DND-41 (cell line): Measurements from ENCODE around the gene SMARCA2.
A peak's percentile ranks its signal among the peaks of the same experiment; 100 is the strongest.

ENCODE experiments used
- ATAC-seq: fragments of 200-7000 bp; cut with Tn5 transposase; 3 replicates; pipeline ENCODE4 v1.9.1; 2021; ENCODE audit warnings: low read depth; ENCODE audit not compliant: insufficient read depth
- DNase-seq: peaks from one replicate; pipeline ENCODE4 v3.0.0-alpha.2; 2020
- H2AFZ ChIP-seq: 2 replicates; pipeline ENCODE4 v1.6.0; 2012; ENCODE audit warnings: low read depth, low read length
- H3K27ac ChIP-seq: 2 replicates; pipeline ENCODE4 v1.5.1; 2012; ENCODE audit warnings: low read length, inconsistent platforms
- H3K27me3 ChIP-seq: fragments of 200-600 bp; sonication (generic); 2 replicates; pipeline ENCODE4 v1.6.0; 2012; ENCODE audit warnings: low read length, mild to moderate bottlenecking, inconsistent platforms; ENCODE audit not compliant: insufficient read depth, poor library complexity
- H3K36me3 ChIP-seq: 2 replicates; pipeline ENCODE4 v1.5.1; 2012; ENCODE audit warnings: low read length, inconsistent platforms; ENCODE audit not compliant: insufficient read depth
- H3K4me1 ChIP-seq: 2 replicates; pipeline ENCODE4 v1.5.1; 2012; ENCODE audit warnings: mild to moderate bottlenecking, low read length; ENCODE audit not compliant: insufficient read depth
- H3K4me2 ChIP-seq: 2 replicates; pipeline ENCODE4 v1.6.0; 2012; ENCODE audit warnings: mild to moderate bottlenecking, moderate library complexity, low read length, inconsistent platforms; ENCODE audit not compliant: insufficient read depth
- H3K4me3 ChIP-seq, 2 experiments: fragments of 200-600 bp in 1 of 2; shearing (Covaris generic) in 1 of 2; 2 replicates each; pipeline ENCODE4 v1.5.1; 2012 to 2016; ENCODE audit warnings: inconsistent platforms in 2 of 2, low read length in 2 of 2, mild to moderate bottlenecking in 2 of 2, low read depth in 1 of 2, moderate library complexity in 1 of 2
- H3K79me2 ChIP-seq: 2 replicates; pipeline ENCODE4 v1.6.0; 2012; ENCODE audit warnings: low read length, inconsistent platforms; ENCODE audit not compliant: insufficient read depth
- H3K9ac ChIP-seq: 2 replicates; pipeline ENCODE4 v1.6.0; 2012; ENCODE audit warnings: low read depth, mild to moderate bottlenecking, inconsistent platforms, low read length, moderate library complexity
- H3K9me3 ChIP-seq: 2 replicates; pipeline ENCODE4 v1.5.1; 2012; ENCODE audit warnings: low read length, moderate library complexity, mild to moderate bottlenecking, inconsistent platforms; ENCODE audit not compliant: insufficient read depth, severe bottlenecking
- H4K20me1 ChIP-seq: 2 replicates; pipeline ENCODE4 v1.6.0; 2012; ENCODE audit warnings: low read length; ENCODE audit not compliant: insufficient read depth
- EZH2 ChIP-seq: IDR thresholded peaks from 3 replicates; pipeline ENCODE4 v1.6.1; 2012; ENCODE audit warnings: borderline replicate concordance, low read depth, mild to moderate bottlenecking, moderate library complexity, low read length, inconsistent platforms; ENCODE audit not compliant: severe bottlenecking
- TF ChIP-seq, protein P1 (sequence below): IDR thresholded peaks from 2 replicates; pipeline ENCODE4 v1.5.1; 2012; ENCODE audit warnings: borderline replicate concordance, low read length, moderate library complexity, mild to moderate bottlenecking; ENCODE audit not compliant: poor library complexity, severe bottlenecking; ENCODE audit errors: extremely low read depth

Gene SMARCA2

DNA sequence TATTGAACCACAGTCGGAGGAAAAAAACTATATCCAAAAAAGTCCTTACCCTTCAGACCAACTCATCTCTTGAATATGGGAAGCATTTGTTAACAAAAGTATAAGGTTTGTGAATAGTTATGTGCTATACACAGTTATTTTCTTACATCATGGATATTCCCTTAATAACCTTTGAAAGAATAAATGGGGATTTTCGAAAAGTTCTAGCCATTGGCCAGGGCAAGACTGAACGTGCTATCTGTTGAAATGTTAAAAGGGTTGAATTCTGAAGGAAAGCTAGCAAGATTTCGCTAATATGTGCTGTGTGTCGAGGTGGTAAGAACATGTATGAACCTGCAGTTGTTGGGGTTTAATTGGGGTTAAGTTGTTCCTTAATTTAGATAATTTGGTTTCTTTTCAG, 140.8 kb downstream of the SMARCA2 start:
- Histone ChIP-seq H3K9ac (no peak overlapping the region), H3K27ac (no peak overlapping the region), H4K20me1 (no peaks in the 10 kb centered on the region), H3K36me3 (no peaks in the 10 kb centered on the region), H3K79me2 (peaks cover 24% of the 10 kb centered on the region), H3K4me1 (peaks cover 26% of the 10 kb centered on the region), H2AFZ (no peak overlapping the region), H3K9me3 (no peaks in the 10 kb centered on the region), H3K4me2 (no peak overlapping the region), H3K27me3 (no peaks in the 10 kb centered on the region), H3K4me3 (no peak overlapping the region)
- ATAC-seq (no peak), DNase-seq (no peak)
- TF ChIP-seq, protein P1, sequence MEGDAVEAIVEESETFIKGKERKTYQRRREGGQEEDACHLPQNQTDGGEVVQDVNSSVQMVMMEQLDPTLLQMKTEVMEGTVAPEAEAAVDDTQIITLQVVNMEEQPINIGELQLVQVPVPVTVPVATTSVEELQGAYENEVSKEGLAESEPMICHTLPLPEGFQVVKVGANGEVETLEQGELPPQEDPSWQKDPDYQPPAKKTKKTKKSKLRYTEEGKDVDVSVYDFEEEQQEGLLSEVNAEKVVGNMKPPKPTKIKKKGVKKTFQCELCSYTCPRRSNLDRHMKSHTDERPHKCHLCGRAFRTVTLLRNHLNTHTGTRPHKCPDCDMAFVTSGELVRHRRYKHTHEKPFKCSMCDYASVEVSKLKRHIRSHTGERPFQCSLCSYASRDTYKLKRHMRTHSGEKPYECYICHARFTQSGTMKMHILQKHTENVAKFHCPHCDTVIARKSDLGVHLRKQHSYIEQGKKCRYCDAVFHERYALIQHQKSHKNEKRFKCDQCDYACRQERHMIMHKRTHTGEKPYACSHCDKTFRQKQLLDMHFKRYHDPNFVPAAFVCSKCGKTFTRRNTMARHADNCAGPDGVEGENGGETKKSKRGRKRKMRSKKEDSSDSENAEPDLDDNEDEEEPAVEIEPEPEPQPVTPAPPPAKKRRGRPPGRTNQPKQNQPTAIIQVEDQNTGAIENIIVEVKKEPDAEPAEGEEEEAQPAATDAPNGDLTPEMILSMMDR = no peak
- TF ChIP-seq EZH2 = no peak

DNA sequence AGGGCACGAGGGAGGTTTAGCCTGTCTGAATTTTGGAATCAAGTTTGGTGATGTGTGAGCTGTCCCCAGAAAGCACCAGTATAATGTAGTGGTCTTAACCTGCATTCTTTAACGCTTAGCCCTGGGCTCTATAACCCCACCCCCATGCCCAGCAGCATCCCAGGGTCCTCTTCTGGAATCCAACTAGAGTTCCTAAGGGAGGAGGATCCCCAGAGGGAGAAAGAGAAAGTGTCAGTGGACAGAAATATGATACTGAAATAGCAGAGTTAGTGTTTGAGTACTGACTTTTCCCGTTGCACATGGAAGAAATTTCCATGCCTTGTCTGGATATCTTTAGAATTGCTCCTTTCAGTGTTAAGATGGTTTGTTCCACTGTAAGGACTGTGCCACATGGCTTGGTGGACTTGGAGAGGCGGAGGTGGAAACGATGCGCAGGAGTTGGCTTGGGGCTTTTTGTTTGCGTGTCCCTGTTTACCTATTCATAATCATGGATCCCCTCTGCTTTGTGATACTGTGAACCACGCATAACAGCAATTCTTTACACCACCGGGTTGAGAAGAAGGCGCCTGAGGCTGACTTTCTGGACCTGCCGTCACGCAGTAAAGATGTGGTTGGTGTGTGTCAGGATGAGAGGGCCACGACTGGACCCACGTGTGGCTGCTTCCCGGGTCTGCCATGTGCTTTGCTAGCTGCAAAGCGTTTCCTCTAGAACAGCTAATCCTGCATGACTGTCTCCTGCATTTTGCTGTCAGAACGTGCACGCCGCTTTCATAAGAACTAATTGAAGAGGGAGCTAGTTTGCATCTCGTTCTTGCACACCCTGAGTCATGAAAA, 142.3 kb downstream of the SMARCA2 start:
- DNase-seq (peak; percentile 54), ATAC-seq (peak; percentile 75)
- no peaks in the 10 kb centered on the region for H4K20me1 ChIP-seq
- H3K79me2 ChIP-seq = peaks cover 24% of the 10 kb centered on the region
- peak overlapping the region; percentile 66 for H2AFZ ChIP-seq
- peak overlapping the region; percentile 75 for H3K4me2 ChIP-seq
- peak overlapping the region; percentile 52 for H3K9ac ChIP-seq
- H3K36me3 ChIP-seq = peaks cover 7% of the 10 kb centered on the region; the same call in 1 of the 2 replicates
- no peaks in the 10 kb centered on the region for H3K27me3 ChIP-seq
- H3K27ac ChIP-seq = peak overlapping the region; percentile 76
- no peaks in the 10 kb centered on the region for H3K9me3 ChIP-seq
- H3K4me1 ChIP-seq = peaks cover 26% of the 10 kb centered on the region
- peak overlapping the region; percentile 29 to 63; a peak in 3 of 4 replicates for H3K4me3 ChIP-seq
- TF ChIP-seq EZH2 = no peak

DNA sequence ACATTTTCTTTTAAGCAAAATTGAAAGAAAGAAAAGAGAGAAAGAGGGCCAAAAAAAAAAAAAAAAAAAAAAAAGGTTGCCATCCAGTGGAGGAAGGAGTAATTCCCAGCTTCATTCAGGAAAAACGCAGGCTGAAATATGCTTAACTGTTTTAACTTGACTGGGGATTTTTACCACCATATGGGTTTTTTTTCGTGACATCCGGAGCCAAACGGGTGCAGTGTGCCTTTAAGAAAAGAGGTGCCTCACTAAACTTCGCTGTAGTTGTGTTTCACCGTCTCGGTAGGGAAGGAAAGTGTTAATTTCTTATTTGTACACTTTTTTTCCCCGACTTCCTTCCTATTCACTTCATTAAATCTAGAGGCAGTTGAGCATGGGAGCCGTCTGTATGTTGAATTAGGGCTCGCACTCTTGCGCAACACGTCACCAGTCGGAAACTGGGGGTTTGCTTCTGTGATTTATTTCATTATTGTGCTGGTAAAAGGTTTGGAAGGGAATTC, 143.0 kb downstream of the SMARCA2 start:
- Histone ChIP-seq H3K36me3 (peaks cover 13% of the 10 kb centered on the region; the same call in 1 of the 2 replicates), H3K4me1 (peaks cover 26% of the 10 kb centered on the region), H3K4me3 (peak overlapping the region; percentile 29 to 63; a peak in 3 of 4 replicates), H3K79me2 (peaks cover 24% of the 10 kb centered on the region), H3K27ac (peak overlapping the region; percentile 76), H3K9me3 (no peaks in the 10 kb centered on the region), H3K27me3 (no peaks in the 10 kb centered on the region), H4K20me1 (no peaks in the 10 kb centered on the region), H3K9ac (peak overlapping the region; percentile 52), H3K4me2 (peak overlapping the region; percentile 75), H2AFZ (peak overlapping the region; percentile 66)
- no peak for TF ChIP-seq EZH2
- TF ChIP-seq, protein P1 = no peak
- peak; percentile 55 for DNase-seq
- peak; percentile 81 for ATAC-seq

DNA sequence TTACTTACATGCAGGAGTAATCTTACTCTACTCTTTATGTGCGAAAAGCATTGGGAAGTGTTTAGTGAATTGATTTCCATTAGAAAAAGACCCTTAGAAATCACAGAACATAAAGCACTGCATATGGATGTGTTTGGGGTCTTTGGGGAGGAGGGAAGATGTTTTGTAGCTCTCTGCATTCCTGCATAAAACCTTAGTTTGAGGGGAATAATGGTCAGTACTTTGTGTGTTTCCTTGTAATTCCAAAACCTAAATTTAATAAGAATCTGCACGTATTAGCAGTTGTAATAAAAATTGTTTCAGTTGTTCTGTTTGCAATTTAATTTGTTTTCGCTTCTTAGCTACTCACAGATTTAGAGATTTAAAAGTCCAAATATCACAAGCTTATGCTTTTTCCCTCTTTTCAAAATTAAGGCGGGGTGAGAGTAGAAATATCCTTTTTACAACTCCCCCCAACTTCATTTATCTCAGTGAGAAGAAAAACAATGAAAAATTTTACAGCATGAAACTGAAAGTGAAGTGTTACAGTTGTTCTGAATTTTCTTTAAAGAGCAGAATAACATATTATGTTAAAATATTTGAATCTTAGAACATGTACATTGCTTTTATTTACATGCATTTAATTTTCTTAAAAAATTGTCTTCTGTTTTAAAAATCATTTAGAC, 143.8 kb downstream of the SMARCA2 start:
- peaks cover 20% of the 10 kb centered on the region; the same call in 1 of the 2 replicates for H3K36me3 ChIP-seq
- no peaks in the 10 kb centered on the region for H3K27me3 ChIP-seq
- H3K27ac ChIP-seq = peak overlapping the region; percentile 57
- no peaks in the 10 kb centered on the region for H3K9me3 ChIP-seq
- ATAC-seq (no peak), DNase-seq (no peak)
- peak overlapping the region; percentile 75 for H3K4me2 ChIP-seq
- TF ChIP-seq, protein P1 = no peak
- no peak for TF ChIP-seq EZH2
- peak overlapping the region; percentile 29 to 63; a peak in 3 of 4 replicates for H3K4me3 ChIP-seq
- H2AFZ ChIP-seq = peak overlapping the region; percentile 10; the same call in 1 of the 2 replicates
- H4K20me1 ChIP-seq = no peaks in the 10 kb centered on the region
- peaks cover 26% of the 10 kb centered on the region for H3K4me1 ChIP-seq
- peaks cover 24% of the 10 kb centered on the region for H3K79me2 ChIP-seq
- peak overlapping the region; percentile 52 for H3K9ac ChIP-seq
